Mesenchymal stem cell (in vitro differentiated cells and primary cell): Measurements from ENCODE around the gene RFX1.
"Not testable (repeated sequence)": the region's sequence is repeated elsewhere in the genome, so short reads cannot be mapped to it uniquely, and the experiment has no call there.

Experiments used
- DNase-seq: peaks from one replicate; pipeline ENCODE4 v3.0.0-alpha.2; 2013
- H2AFZ ChIP-seq: one replicate; pipeline ENCODE4 v1.6.1; 2013; ENCODE audit warnings: low read depth, mild to moderate bottlenecking, control low read depth, inconsistent platforms, low read length, moderate library complexity
- H2AK5ac ChIP-seq: 2 replicates; pipeline ENCODE4 v1.6.1; 2013; ENCODE audit warnings: low read length, moderate library complexity, mild to moderate bottlenecking, inconsistent platforms; ENCODE audit not compliant: severe bottlenecking
- H2BK120ac ChIP-seq: one replicate; pipeline ENCODE4 v1.6.1; 2013; ENCODE audit warnings: low read depth, mild to moderate bottlenecking, inconsistent platforms, low read length, moderate library complexity
- H2BK12ac ChIP-seq, 2 experiments: one replicate each; pipeline ENCODE4 v1.6.1; 2013; ENCODE audit warnings: inconsistent platforms in 2 of 2, low read length in 2 of 2, mild to moderate bottlenecking in 2 of 2, moderate library complexity in 2 of 2, control low read depth in 1 of 2
- H2BK15ac ChIP-seq: one replicate; pipeline ENCODE4 v1.6.1; 2013; ENCODE audit warnings: mild to moderate bottlenecking, low read depth, inconsistent platforms; ENCODE audit not compliant: poor library complexity, severe bottlenecking
- H2BK5ac ChIP-seq: 2 replicates; pipeline ENCODE4 v1.6.1; 2013; ENCODE audit warnings: low read depth, mild to moderate bottlenecking, low read length, control low read depth, inconsistent platforms; ENCODE audit not compliant: poor library complexity, severe bottlenecking
- H3K14ac ChIP-seq, 2 experiments: one replicate each; pipeline ENCODE4 v1.6.1; 2013; ENCODE audit warnings: inconsistent platforms in 2 of 2, low read length in 2 of 2, control low read depth in 1 of 2, mild to moderate bottlenecking in 1 of 2, moderate library complexity in 1 of 2
- H3K18ac ChIP-seq, 2 experiments: one replicate each; pipeline ENCODE4 v1.6.1; 2013; ENCODE audit warnings: inconsistent platforms in 2 of 2, low read length in 2 of 2, control low read depth in 1 of 2, low read depth in 1 of 2, mild to moderate bottlenecking in 1 of 2
- H3K23ac ChIP-seq, 2 experiments: one replicate each; pipeline ENCODE4 v1.6.1; 2013; ENCODE audit warnings: inconsistent platforms in 2 of 2, low read length in 2 of 2, mild to moderate bottlenecking in 2 of 2, moderate library complexity in 2 of 2, control low read depth in 1 of 2
- H3K27ac ChIP-seq: 2 replicates; pipeline ENCODE4 v1.5.1; 2013; ENCODE audit warnings: mild to moderate bottlenecking, moderate library complexity, low read length, control low read depth, inconsistent platforms; ENCODE audit not compliant: poor library complexity, severe bottlenecking
- H3K27me3 ChIP-seq, 2 experiments: 2 replicates each; pipeline versions ENCODE4 v1.6.1 to v1.7.0; 2013; ENCODE audit warnings: low read length in 2 of 2, mild to moderate bottlenecking in 2 of 2, moderate library complexity in 2 of 2, control low read depth in 1 of 2, inconsistent platforms in 1 of 2; ENCODE audit not compliant: control insufficient read depth in 1 of 2, insufficient read depth in 1 of 2
- H3K36me3 ChIP-seq, 2 experiments: 2 replicates each; pipeline versions ENCODE4 v1.6.1 to v1.7.0; 2013; ENCODE audit warnings: low read length in 2 of 2, control low read depth in 1 of 2, inconsistent platforms in 1 of 2, low read depth in 1 of 2, mild to moderate bottlenecking in 1 of 2; ENCODE audit not compliant: insufficient read depth in 2 of 2, control insufficient read depth in 1 of 2
- H3K4ac ChIP-seq, 2 experiments: one replicate each; pipeline ENCODE4 v1.6.1; 2013; ENCODE audit warnings: inconsistent platforms in 2 of 2, low read length in 2 of 2, mild to moderate bottlenecking in 2 of 2, moderate library complexity in 2 of 2, control low read depth in 1 of 2, low read depth in 1 of 2
- H3K4me1 ChIP-seq: 2 replicates; pipeline ENCODE4 v1.6.1; 2013; ENCODE audit warnings: low read depth, low read length, control low read depth; ENCODE audit not compliant: control insufficient read depth, insufficient read depth
- H3K4me2 ChIP-seq: 2 replicates; pipeline ENCODE4 v1.6.1; 2013; ENCODE audit warnings: low read length, mild to moderate bottlenecking, inconsistent platforms; ENCODE audit not compliant: poor library complexity, severe bottlenecking
- H3K4me3 ChIP-seq, 2 experiments: 2 replicates each; pipeline versions ENCODE4 v1.5.1 to v1.7.0; 2013; ENCODE audit warnings: low read length in 2 of 2, mild to moderate bottlenecking in 2 of 2, control low read depth in 1 of 2, low read depth in 1 of 2; ENCODE audit not compliant: insufficient read depth in 1 of 2
- H3K79me1 ChIP-seq: replicated peaks from 2 replicates; pipeline ENCODE4 v1.6.1; 2013; ENCODE audit warnings: mild to moderate bottlenecking, control low read depth, low read length, inconsistent platforms; ENCODE audit not compliant: poor library complexity, severe bottlenecking
- H3K9ac ChIP-seq: 2 replicates; pipeline ENCODE4 v1.7.0; 2013; ENCODE audit warnings: mild to moderate bottlenecking, low read length, moderate library complexity
- H3K9me3 ChIP-seq: 2 replicates; pipeline ENCODE4 v1.7.0; 2013; ENCODE audit warnings: mild to moderate bottlenecking, low read length; ENCODE audit not compliant: control insufficient read depth
- H4K8ac ChIP-seq: one replicate; pipeline ENCODE4 v1.6.1; 2013; ENCODE audit warnings: inconsistent platforms, mild to moderate bottlenecking, low read length, moderate library complexity
- H4K91ac ChIP-seq: one replicate; pipeline ENCODE4 v1.6.1; 2013; ENCODE audit warnings: mild to moderate bottlenecking, low read length, inconsistent platforms
- WGBS: methylation state at CpG from one replicate; pipeline ENCODE4 v1.1.7; 2013; ENCODE audit warnings: mixed read lengths; 5-methylcytosine and 5-hydroxymethylcytosine counted together

Gene RFX1

DNA sequence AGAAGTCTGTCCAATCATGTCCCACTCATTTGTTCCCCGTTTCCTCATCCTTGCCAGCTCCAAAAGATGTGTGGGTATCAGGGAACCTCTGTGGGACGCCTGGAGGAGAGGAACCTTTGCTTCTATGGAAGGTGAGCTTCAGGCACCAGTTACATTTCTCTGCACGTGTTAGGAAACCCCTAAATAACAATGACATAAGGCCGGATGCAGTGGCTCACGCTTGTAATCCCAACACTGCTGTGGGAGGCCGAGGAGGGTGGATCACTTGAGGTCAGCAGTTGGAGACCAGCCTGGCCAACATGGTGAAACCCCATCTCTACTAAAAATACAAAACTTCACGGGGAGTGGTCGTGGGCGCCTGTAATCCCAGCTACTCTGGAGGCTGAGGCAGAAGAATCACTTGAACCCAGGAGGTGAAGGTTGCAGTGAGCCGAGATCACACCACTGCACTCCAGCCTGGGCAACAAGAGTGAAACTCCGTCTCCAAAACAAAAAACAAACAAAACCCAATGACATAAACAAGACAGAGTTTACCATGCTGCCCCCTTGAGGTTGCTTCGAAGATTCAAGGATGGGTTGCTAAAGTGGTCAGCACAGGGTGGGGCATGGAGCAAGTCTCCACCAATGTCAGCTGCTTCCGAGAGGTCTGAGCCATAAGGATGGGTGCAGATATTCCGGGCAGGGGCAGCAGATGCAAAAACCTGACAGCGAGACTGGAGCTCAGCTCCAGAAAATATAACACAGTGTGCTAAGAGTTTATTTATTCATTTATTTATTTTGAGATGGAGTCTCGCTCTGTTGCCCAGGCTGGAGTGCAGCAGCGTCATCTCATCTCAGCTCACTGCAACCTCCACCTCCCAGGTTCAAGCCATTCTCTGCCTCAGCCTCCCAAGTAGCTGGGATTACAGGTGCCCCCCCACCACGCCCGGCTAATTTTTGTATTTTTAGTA lies 36.8 kb upstream of the RFX1 start:
- not testable (repeated sequence) for H2BK5ac ChIP-seq, H2BK15ac ChIP-seq, H4K8ac ChIP-seq, H4K91ac ChIP-seq, H3K27ac ChIP-seq, H3K9me3 ChIP-seq, H3K4me2 ChIP-seq, H3K4me1 ChIP-seq, H3K27me3 ChIP-seq, H3K14ac ChIP-seq, H3K79me1 ChIP-seq, H2BK120ac ChIP-seq, H2AFZ ChIP-seq, H3K4ac ChIP-seq, H3K23ac ChIP-seq, H2AK5ac ChIP-seq, H2BK12ac ChIP-seq
- Histone ChIP-seq H3K4me3 (peak overlapping the region in 1 of 2 experiments; percentile 45), H3K18ac (peak overlapping the region in 1 of 2 experiments; percentile 34), H3K36me3 (peaks cover 0 to 14% of the 10 kb centered on the region in 2 experiments), H3K9ac (peak overlapping the region; percentile 69)
- peak; percentile 91 for DNase-seq
- 82% methylated on average over 18 of the region's 19 CpGs for WGBS

DNA sequence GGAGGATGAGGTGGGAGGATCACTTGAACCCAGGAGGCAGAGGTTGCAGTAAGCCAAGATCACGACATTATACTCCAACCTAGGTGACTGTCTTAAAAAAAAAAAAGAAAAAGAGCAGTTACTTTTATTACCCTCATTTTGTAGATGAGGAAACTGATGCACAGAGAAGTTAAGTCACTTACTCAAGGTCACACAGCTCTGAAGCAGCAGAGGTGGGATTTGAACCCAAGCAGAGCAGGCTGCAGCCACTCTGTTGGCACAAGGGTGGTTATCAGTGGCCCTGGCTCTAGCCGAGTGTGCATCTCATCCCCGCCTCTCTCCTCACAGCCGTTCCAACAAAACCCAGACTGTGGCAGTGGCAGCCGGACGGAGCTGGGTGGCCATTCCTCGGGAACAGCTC lies 33.1 kb upstream of the RFX1 start:
- Histone ChIP-seq H3K4me2 (no peak overlapping the region), H2AFZ (no peak overlapping the region), H2BK12ac (no peak overlapping the region), H3K23ac (no peak overlapping the region), H3K79me1 (no peaks in the 10 kb centered on the region), H4K8ac (no peak overlapping the region), H3K9me3 (no peaks in the 10 kb centered on the region), H3K4me1 (no peaks in the 10 kb centered on the region), H3K18ac (no peak overlapping the region), H3K14ac (no peak overlapping the region), H3K36me3 (peaks cover 0 to 9% of the 10 kb centered on the region in 2 experiments), H3K27me3 (peaks cover 0 to 4% of the 10 kb centered on the region in 2 experiments), H3K4me3 (no peak overlapping the region), H3K4ac (no peak overlapping the region), H2BK15ac (no peak overlapping the region), H2BK120ac (no peak overlapping the region), H4K91ac (no peak overlapping the region), H3K9ac (no peak overlapping the region), H3K27ac (no peak overlapping the region), H2AK5ac (no peak overlapping the region), H2BK5ac (no peak overlapping the region)
- no peak for DNase-seq
- 94% methylated on average over 6 of the region's 7 CpGs for WGBS

DNA sequence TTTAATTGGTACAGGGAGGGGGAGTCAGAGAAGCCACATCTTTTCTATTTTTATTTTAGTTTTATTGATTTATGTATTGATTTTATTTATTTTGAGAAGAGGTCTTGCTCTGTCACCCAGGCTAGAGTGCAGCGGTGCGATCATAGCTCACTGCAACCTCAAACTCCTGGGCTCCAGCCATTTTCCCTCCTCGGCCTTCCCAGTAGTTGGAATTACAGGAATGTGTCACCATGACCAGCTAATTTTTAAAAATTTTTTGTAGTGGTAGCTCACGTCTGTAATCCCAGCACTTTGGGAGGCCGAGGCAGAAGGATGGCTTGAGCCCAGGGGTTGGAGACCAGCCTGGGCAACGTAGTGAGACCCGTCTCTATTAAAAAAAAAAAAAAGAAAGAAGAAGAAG lies 29.6 kb upstream of the RFX1 start:
- H2BK15ac ChIP-seq, result no peak overlapping the region
- H3K27me3 ChIP-seq, result peaks cover 0 to 17% of the 10 kb centered on the region in 2 experiments
- H3K4me2 ChIP-seq, result no peak overlapping the region
- H2BK12ac ChIP-seq, result no peak overlapping the region
- peaks cover 11% of the 10 kb centered on the region for H3K4me1 ChIP-seq
- no peaks in the 10 kb centered on the region for H3K79me1 ChIP-seq
- no peak for DNase-seq
- H3K4ac ChIP-seq, result no peak overlapping the region
- no peak overlapping the region for H2BK120ac ChIP-seq
- peaks cover 0 to 5% of the 10 kb centered on the region in 2 experiments for H3K36me3 ChIP-seq
- no peak overlapping the region for H2AFZ ChIP-seq
- no peak overlapping the region for H2BK5ac ChIP-seq
- 79% methylated on average over 6 of the region's 7 CpGs for WGBS
- no peak overlapping the region for H3K23ac ChIP-seq
- H3K9me3 ChIP-seq, result no peaks in the 10 kb centered on the region
- H4K91ac ChIP-seq, result no peak overlapping the region
- H3K27ac ChIP-seq, result no peak overlapping the region
- H3K4me3 ChIP-seq, result no peak overlapping the region
- no peak overlapping the region for H3K18ac ChIP-seq
- no peak overlapping the region for H4K8ac ChIP-seq
- H3K14ac ChIP-seq, result no peak overlapping the region
- H3K9ac ChIP-seq, result no peak overlapping the region
- no peak overlapping the region for H2AK5ac ChIP-seq

DNA sequence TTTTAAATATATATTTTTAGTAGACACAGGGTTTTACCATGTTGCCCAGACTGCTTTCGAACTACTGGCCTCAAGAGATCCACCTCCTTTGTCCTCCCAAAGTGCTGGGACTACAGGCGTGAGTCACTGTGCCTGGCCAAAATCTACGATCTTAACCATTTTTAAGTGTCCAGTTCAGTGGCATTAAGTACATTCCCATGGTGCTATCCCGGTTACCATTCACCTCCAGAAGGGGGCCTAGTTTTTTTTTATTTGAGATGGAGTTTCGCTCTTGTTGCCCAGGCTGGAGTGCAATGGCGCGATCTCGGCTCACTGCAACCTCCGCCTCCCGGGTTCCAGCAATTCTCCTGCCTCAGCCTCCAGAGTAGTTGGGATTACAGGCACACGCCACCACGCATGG lies 29.0 kb upstream of the RFX1 start:
- not testable (repeated sequence) for H4K91ac ChIP-seq, H4K8ac ChIP-seq, H2AK5ac ChIP-seq, H3K9me3 ChIP-seq, H2BK12ac ChIP-seq, H3K4ac ChIP-seq, H3K18ac ChIP-seq, H2BK120ac ChIP-seq, H3K14ac ChIP-seq, H3K9ac ChIP-seq, H3K79me1 ChIP-seq, H3K4me3 ChIP-seq, H3K4me2 ChIP-seq, H2BK5ac ChIP-seq, H2AFZ ChIP-seq, DNase-seq, H3K27ac ChIP-seq, H3K23ac ChIP-seq, H3K36me3 ChIP-seq, H2BK15ac ChIP-seq
- H3K27me3 ChIP-seq, result peaks cover 0 to 22% of the 10 kb centered on the region in 2 experiments
- H3K4me1 ChIP-seq, result peaks cover 11% of the 10 kb centered on the region
- WGBS, result 91% methylated on average over 12 of the region's 12 CpGs
